LNCaP clone FGC (cell line): ENCODE results near the gene LCN2.
A peak's percentile ranks its signal among the peaks of the same experiment; 100 is the strongest.
"Not testable (repeated sequence)": the region's sequence is repeated elsewhere in the genome, so short reads cannot be mapped to it uniquely, and the experiment has no call there.

ENCODE experiments used
- DNase-seq: peaks from one replicate; pipeline ENCODE4 v3.0.0-alpha.2; 2011; ENCODE audit warnings: low read depth
- H3K4me3 ChIP-seq: 2 replicates; pipeline ENCODE4 v1.5.1; 2011; ENCODE audit warnings: mild to moderate bottlenecking, low read depth, low read length, control low read depth
- TF ChIP-seq, protein P1 (sequence below): IDR thresholded peaks from 2 replicates; pipeline ENCODE4 v1.5.1; 2012; ENCODE audit warnings: mild to moderate bottlenecking; ENCODE audit not compliant: control insufficient read depth, insufficient read depth; ENCODE audit errors: extremely low read depth

LCN2 gene

DNA sequence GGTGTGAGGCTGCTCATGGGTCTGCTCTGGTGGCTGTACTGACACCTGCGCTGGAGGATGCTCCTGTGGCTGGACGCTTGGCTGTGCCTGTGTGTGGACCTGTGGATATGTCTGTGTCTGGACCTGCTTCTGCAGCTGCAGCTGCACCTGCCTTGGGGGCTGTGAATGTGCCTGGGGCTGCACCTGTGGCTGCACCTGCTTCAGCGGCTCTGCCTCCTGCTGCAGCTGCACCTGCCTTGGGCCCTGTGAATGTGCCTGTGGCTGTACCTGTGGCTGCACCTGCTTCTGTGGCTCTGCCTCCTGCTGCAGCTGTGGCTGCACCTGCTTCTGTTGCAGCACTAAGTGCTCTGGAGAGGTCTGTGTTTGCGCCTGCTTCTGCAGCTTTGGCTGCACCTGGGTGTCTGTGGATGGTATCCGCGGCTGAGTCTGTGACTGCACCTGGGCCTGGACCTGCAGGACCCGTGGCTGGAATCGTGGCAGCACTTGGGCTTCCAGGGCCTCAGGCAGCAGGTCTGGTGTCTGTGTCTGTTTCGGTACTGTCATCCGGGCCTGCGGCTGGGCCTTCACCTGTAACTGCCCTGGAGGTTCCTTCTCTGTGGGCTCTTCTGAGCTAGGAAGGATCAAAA lies 29.7 kb downstream of the LCN2 start:
- no peak for DNase-seq
- TF ChIP-seq, protein P1, sequence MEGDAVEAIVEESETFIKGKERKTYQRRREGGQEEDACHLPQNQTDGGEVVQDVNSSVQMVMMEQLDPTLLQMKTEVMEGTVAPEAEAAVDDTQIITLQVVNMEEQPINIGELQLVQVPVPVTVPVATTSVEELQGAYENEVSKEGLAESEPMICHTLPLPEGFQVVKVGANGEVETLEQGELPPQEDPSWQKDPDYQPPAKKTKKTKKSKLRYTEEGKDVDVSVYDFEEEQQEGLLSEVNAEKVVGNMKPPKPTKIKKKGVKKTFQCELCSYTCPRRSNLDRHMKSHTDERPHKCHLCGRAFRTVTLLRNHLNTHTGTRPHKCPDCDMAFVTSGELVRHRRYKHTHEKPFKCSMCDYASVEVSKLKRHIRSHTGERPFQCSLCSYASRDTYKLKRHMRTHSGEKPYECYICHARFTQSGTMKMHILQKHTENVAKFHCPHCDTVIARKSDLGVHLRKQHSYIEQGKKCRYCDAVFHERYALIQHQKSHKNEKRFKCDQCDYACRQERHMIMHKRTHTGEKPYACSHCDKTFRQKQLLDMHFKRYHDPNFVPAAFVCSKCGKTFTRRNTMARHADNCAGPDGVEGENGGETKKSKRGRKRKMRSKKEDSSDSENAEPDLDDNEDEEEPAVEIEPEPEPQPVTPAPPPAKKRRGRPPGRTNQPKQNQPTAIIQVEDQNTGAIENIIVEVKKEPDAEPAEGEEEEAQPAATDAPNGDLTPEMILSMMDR, result no peak
- no peak overlapping the region for H3K4me3 ChIP-seq

DNA sequence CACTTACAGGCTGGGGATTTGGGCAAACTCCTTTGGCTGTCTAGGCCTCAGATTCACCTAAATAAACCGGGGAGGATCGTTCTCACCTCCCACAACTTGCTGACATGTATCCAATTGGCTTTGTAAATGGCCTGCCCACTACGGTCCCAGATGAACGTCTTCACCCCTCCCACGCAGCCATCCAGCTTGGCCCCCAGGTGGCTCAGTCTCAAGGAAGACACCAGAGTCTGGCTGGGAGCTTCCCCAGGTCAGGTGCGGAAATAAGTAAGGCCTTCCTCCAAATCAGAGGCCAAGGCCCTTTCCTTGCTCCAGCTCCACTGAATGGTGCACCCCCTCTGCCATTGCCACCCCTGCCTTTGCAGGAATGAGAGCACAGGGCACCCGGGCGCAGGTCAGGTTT lies 30.7 kb downstream of the LCN2 start:
- H3K4me3 ChIP-seq, result no peak overlapping the region
- no peak for DNase-seq
- TF ChIP-seq, protein P1, result no peak

DNA sequence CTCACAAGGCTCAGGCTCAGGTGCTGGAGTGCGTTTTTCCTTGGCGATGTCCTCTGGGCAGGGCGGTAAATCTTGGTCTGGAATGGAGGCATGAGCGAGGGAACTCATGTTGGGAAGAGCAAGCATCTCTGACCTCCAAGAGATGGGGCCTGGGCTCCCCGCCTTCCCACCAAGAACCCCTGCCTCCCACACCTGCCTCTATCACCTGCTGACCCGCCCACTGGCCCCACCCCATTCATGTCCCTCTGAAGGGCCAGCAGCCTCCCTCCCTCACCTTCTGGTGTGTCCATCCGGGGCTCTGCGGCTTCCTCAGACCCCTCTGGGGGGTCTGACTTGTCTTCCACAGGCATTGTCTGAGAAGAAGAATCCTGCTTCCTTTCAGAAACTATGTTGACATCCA lies 31.2 kb downstream of the LCN2 start:
- DNase-seq, result no peak
- H3K4me3 ChIP-seq, result no peak overlapping the region
- TF ChIP-seq, protein P1, result no peak

DNA sequence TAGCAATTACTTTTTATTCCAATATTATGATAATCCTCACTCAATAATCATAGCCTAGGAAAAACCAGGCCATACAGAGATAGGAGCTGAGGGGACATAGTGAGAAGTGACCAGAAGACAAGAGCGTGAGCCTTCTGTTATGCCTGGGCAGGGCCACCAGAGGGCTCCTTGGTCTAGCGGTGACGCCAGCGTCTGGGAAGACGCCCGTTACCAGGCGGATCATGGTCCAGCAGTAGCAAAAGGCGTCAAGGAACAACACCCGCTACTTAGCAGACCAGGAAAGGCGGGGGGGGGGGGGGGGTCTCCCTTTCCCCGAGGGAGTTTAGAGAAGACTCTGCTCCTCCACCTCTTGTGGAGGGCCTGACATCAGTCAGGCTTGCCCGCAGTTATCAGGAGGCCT lies 32.2 kb downstream of the LCN2 start:
- TF ChIP-seq, protein P1, result peak; percentile 41
- not testable (repeated sequence) for H3K4me3 ChIP-seq, DNase-seq

DNA sequence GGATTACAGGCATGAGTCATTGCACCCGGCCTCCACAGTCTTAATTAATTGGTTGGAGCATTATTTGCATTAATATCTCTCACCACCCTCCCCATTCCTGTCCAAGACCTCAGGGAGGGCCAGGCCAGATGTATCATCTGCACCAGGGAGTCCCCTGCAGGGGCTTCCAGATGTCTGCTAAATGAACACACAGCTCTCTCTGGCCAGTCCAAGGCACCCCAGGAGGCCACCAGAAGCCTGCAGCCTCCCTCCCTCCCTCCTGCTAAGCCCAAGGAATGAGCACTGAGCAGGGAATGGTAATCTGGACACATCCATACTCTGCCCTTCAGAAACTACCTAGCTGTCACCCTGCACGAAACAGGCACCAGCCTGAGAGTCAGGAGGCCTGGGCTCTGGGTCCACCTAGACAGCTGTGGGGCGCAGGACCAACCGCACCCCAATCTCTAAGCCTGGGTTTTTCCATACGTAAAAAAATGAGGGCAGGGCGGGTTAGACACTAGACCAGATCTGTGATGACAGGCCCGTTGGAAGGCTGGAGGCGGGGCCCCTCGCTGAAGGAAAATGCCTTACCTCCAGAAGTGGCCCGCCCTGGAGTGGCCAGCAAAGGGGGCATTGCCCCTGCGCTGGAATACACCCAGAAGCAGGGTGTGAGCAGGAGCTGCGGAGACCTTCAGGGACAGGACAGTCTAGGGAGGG lies 33.8 kb downstream of the LCN2 start:
- no peak overlapping the region for H3K4me3 ChIP-seq
- DNase-seq, result no peak

DNA sequence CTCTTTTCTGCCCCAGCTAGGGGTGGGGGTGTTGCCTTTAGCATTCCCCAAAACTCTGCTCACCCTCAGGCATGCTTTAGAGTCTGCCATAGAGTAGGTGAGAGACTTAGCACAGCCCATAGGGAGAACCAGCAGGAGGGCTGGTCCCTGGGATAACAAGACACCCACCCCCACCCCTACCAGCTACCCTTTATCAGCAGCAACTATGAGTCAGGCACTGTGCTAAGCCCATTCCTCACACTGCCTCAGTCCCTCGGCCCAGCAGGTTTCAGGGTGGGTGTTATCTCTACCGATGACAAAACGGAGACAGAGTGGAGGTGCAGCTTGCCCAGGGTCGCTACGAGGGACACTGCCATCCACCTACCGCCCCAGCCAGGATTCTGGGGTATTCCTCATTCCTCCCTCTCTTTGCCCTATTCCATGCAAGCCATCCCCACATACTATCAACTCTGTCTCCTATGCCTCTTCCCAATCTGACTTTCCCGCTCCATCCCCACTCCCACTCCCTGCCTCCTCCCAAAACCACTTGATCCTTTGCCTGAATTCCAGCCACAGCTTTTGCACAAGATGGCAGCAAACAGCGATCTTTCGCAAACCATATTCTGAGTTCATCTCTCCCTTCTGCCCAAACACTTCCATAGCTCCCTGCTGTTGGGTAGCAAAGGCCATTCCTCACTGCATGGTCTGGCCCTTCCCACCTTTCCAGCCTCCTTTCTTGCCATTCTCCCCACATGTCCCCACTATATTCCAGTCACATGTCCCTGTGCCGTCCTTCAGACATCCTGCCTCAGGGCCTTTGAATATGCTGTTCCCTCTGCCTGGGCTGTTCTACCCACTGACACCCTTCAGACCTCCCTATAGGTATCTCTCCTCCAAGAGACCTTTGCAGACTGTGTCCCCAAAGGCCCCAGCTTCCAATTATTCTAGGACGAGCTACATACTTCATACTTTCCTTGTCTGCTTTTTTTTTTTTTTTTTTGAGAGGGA lies 37.0 kb downstream of the LCN2 start:
- DNase-seq, result no peak
- no peak overlapping the region for H3K4me3 ChIP-seq
- TF ChIP-seq, protein P1, result no peak

More for the DNA sequence above, 33.8 kb downstream of the LCN2 start:
- TF ChIP-seq, protein P1, result no peak
